Transverse colon (tissue), 4 donors: ENCODE measurements around the gene PHKA2. TPM values are rescaled to one million over a fixed set of nuclear protein-coding genes. Genes with fewer than 3 reads are reported as not detected.

Experiments
- DNase-seq: peaks from one replicate; pipeline ENCODE4 v3.0.0-alpha.2; 2019
- H3K27ac ChIP-seq, 4 donors: fragments of 200-600 bp; sonication (generic); 2 replicates each; pipeline ENCODE4 v1.5.1; 2016 to 2018; ENCODE audit warnings: inconsistent platforms in 4 of 4
- H3K27me3 ChIP-seq: fragments of 200-600 bp; sonication (generic); 2 replicates; pipeline ENCODE4 v1.5.1; 2017; ENCODE audit warnings: inconsistent platforms
- H3K36me3 ChIP-seq, 4 donors: fragments of 200-600 bp; sonication (generic); 2 replicates each; pipeline ENCODE4 v1.5.1; 2017 to 2019; ENCODE audit warnings: inconsistent platforms in 4 of 4
- H3K4me1 ChIP-seq, 4 donors: fragments of 200-600 bp; sonication (generic); 2 replicates each; pipeline ENCODE4 v1.5.1; 2017 to 2020; ENCODE audit warnings: inconsistent platforms in 4 of 4
- H3K4me3 ChIP-seq, 4 donors: fragments of 200-600 bp; sonication (generic); 1 replicate in 1 of 4; 2 replicates in 3 of 4; pipeline versions ENCODE4 v1.5.1 to v1.6.1; 2017 to 2019; ENCODE audit warnings: inconsistent platforms in 4 of 4
- H3K9me3 ChIP-seq, 2 donors: fragments of 200-600 bp; sonication (generic); 2 replicates each; pipeline ENCODE4 v1.5.1; 2017 to 2019; ENCODE audit warnings: inconsistent platforms in 2 of 2
- CTCF ChIP-seq, 5 experiments: fragments of 200-600 bp in 3 of 5; fragments of 450-650 bp in 2 of 5; sonication (generic) in 3 of 5; IDR thresholded peaks; 1 replicate in 2 of 5; 2 replicates in 3 of 5; pipeline ENCODE4 v1.5.1; 2016 to 2017; ENCODE audit warnings: antibody characterized with exemption in 5 of 5, inconsistent platforms in 3 of 5, mild to moderate bottlenecking in 2 of 5, moderate library complexity in 1 of 5
- EP300 ChIP-seq: sonication (generic); formaldehyde crosslinking; IDR thresholded peaks from one replicate; pipeline ENCODE4 v1.6.1; 2017; ENCODE audit warnings: antibody characterized with exemption, low read depth
- POLR2A ChIP-seq: fragments of 450-650 bp; IDR thresholded peaks from one replicate; pipeline ENCODE4 v1.6.1; 2016; ENCODE audit warnings: antibody characterized with exemption, mild to moderate bottlenecking, moderate library complexity
- POLR2AphosphoS5 ChIP-seq, 3 donors: sonication (generic); formaldehyde crosslinking; IDR thresholded peaks; one replicate each; pipeline ENCODE4 v1.6.1; 2016; ENCODE audit warnings: antibody characterized with exemption in 3 of 3
- WGBS, 2 donors: methylation state at CpG; one replicate each; pipeline ENCODE4 v1.1.5; 2018; ENCODE audit warnings: low coverage in 1 of 2; 5-methylcytosine and 5-hydroxymethylcytosine counted together
- in situ Hi-C, 4 donors: fragments of 200-750 bp; cut with MboI; loops; one replicate each; pipeline versions ENCODE4 v1.15.0 to v1.15.1; 2017; ENCODE audit warnings: low sequenced_read_pairs in 3 of 4, low pct_ligation_motif_present in 1 of 4, low pct_unique_long_range_greater_than_20kb in 1 of 4
- intact Hi-C: fragments of 100-400 bp; cut with DNase I; formaldehyde crosslinking; loops from one replicate; pipeline ENCODE4 v1.15.1; 2023; ENCODE audit warnings: low total_unique reads
- total RNA-seq, 4 donors: library from RNA; depleted of rRNA; stranded (reverse); fragments of >200 nt; gene quantifications; one replicate each; pipeline ENCODE4 v1.1.0, GENCODE V29; 2016

Gene PHKA2
- total RNA-seq, 4 donors from 2014 or later, result 23.8 to 46.4 (median 30.4) TPM

- DNase-seq, result no peak
- peak overlapping the region in 3 of 4 donors; percentile 22 to 65 (median 35) for H3K27ac ChIP-seq
These were observed 110.6 kb downstream of the PHKA2 start for GRCh38 chrX:18873189-18873791.

GRCh38 chrX:18872621-18873020, 111.3 kb downstream of the PHKA2 start:
- Histone ChIP-seq H3K4me1 (peaks cover 0 to 11% (median 1%) of the 10 kb centered on the region in 4 donors), H3K27me3 (no peaks in the 10 kb centered on the region), H3K4me3 (no peak overlapping the region), H3K27ac (peak overlapping the region; percentile 22 to 65 (median 49)), H3K36me3 (no peaks in the 10 kb centered on the region), H3K9me3 (no peaks in the 10 kb centered on the region)
- WGBS, 2 donors, result 97% methylated on average over 8 of the region's 8 CpGs; no CpG with 5 or more reads in 1 of the 2 donors
- TF ChIP-seq EP300, result no peak
- no peak for TF ChIP-seq CTCF (IDR thresholded peaks at IDR 0.05)
- TF ChIP-seq POLR2A, result no peak
- TF ChIP-seq POLR2AphosphoS5 (IDR thresholded peaks at IDR 0.05), result no peak
- intact Hi-C loops, result no loop called here
- DNase-seq, result no peak
- in situ Hi-C loops, result no loop called here

More at GRCh38 chrX:18873189-18873791, 110.6 kb downstream of the PHKA2 start:
- WGBS, 2 donors, result 81% methylated on average over 27 of the region's 27 CpGs; no CpG with 5 or more reads in 1 of the 2 donors
- Histone ChIP-seq H3K4me3 (no peak overlapping the region), H3K27me3 (no peaks in the 10 kb centered on the region), H3K4me1 (peaks cover 0 to 11% (median 1%) of the 10 kb centered on the region in 4 donors), H3K36me3 (no peaks in the 10 kb centered on the region), H3K9me3 (no peaks in the 10 kb centered on the region)
- TF ChIP-seq CTCF (IDR thresholded peaks at IDR 0.05) (no peak), POLR2AphosphoS5 (IDR thresholded peaks at IDR 0.05) (peak; percentile 34 to 60 (median 35)), POLR2A (no peak), EP300 (peak; percentile 32)
- in situ Hi-C loops (no loop called here), intact Hi-C loops (no loop called here)

- peaks cover 0 to 9% (median 0%) of the 10 kb centered on the region in 4 donors for H3K4me1 ChIP-seq
- no peaks in the 10 kb centered on the region for H3K9me3 ChIP-seq
- no peak for TF ChIP-seq POLR2AphosphoS5 (IDR thresholded peaks at IDR 0.05)
- no peak for TF ChIP-seq POLR2A
- TF ChIP-seq CTCF (IDR thresholded peaks at IDR 0.05), result no peak
- in situ Hi-C loops (no loop called here), intact Hi-C loops (no loop called here)
- 71% methylated on average over 12 of the region's 12 CpGs; no CpG with 5 or more reads in 1 of the 2 donors for WGBS, 2 donors
- H3K27ac ChIP-seq, result no peak overlapping the region
- no peak overlapping the region for H3K4me3 ChIP-seq
- no peak for DNase-seq
- no peaks in the 10 kb centered on the region for H3K36me3 ChIP-seq
- no peaks in the 10 kb centered on the region for H3K27me3 ChIP-seq
These were observed 111.9 kb downstream of the PHKA2 start for GRCh38 chrX:18871970-18872369.

GRCh38 chrX:18871161-18871890, 112.6 kb downstream of the PHKA2 start:
- 83% methylated on average over 10 of the region's 10 CpGs; no CpG with 5 or more reads in 1 of the 2 donors for whole genome bisulfite sequencing, 2 donors
- no peaks in the 10 kb centered on the region for H3K36me3 ChIP-seq
- no peak for DNase-seq
- intact Hi-C loops (no loop called here), in situ Hi-C loops (no loop called here)
- no peak overlapping the region for H3K4me3 ChIP-seq
- no peak for TF ChIP-seq EP300
- peaks cover 0 to 9% (median 0%) of the 10 kb centered on the region in 4 donors for H3K4me1 ChIP-seq
- no peaks in the 10 kb centered on the region for H3K9me3 ChIP-seq
- no peak overlapping the region for H3K27ac ChIP-seq
- H3K27me3 ChIP-seq, result no peaks in the 10 kb centered on the region
